ENCODE data around the gene TNN. TPM values are rescaled to one million over a fixed set of nuclear protein-coding genes. Genes with fewer than 3 reads are reported as not detected.

The TNN gene
- total RNA-seq, 1 experiment from 2014 or later, result 0.07 TPM

DNA sequence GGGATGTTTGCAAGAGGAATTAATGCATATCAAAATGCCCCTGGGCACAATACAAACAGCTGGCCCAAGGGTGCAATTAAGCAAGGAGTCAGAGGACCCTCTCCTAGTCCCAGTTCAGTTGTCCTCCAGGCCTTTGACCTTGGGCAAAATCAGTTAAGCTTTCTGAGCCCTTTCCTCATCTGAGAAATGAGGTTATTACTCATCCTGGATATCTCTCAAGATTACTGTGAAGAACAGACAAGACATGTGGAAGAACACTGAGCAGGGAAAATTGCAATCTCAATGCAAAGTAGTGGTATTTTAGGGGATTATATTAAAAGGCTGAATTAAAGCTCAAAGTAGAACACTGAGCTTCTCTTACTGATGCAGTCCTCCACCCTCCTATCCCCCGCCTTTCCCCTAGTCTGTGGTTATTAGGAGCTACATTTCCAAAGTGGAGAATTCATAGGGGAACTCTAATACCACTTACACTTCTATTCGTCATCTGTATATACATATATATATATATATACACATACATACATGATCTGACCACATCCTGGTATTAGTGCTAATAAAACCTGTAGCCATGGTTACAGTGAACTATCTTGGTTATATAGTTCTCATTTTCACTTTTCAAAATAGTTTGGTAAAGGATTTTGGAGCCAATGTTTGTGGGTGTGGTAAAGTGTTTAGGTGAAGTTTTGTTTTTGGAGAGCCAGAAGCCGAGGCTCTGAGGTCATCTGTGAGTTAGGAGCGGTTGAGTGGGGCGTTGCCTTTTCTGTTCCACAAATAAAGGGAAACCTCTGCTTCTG, 106.9 kb downstream of the TNN start:
- H3K36me3 Mint-ChIP-seq (ENCODE audit: insufficient read depth, unreplicated experiment), result no peaks in the 10 kb centered on the region
- BruUV-seq (replicated peaks), result no TSS peak
- intact Hi-C loops (cut with micrococcal nuclease; ENCODE audit: unreplicated experiment), result no loop called here
- no peaks in the 10 kb centered on the region for H3K27me3 Mint-ChIP-seq (ENCODE audit: unreplicated experiment)
- peaks cover 29% of the 10 kb centered on the region for H3K4me1 Mint-ChIP-seq (ENCODE audit: low read depth, unreplicated experiment)
- H3K4me3 Mint-ChIP-seq (ENCODE audit: low read depth, unreplicated experiment), result no peak overlapping the region
- DNase-seq, result no peak
- TF ChIP-seq CTCF (IDR thresholded peaks at IDR 0.05; ENCODE audit: unreplicated experiment), result no peak
- CTCF ChIA-PET, result no interaction called here
- no peak overlapping the region for H3K27ac Mint-ChIP-seq (ENCODE audit: unreplicated experiment)
- H3K9me3 Mint-ChIP-seq (ENCODE audit: low read depth, unreplicated experiment), result no peaks in the 10 kb centered on the region

DNA sequence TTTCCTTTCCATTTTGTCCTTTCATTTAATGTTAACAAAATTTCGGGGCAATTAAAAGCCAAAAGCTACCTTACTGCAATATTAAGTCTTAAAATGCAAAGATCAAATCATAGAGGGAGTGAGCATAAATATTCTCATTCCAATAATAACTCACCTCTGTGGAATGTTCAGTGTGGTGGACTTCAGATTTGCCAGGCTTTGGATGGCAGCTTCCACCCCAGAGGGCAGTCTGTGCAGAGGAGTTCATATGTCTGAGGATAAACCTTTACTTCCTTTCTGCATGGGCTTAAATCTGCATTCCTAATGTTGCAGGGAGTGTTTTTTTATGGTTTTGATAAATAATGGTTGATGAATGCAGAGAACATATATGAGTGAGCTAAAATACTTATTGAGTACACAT, 108.6 kb downstream of the TNN start:
- no peak for TF ChIP-seq CTCF (IDR thresholded peaks at IDR 0.05; ENCODE audit: unreplicated experiment)
- Mint-ChIP-seq H3K9me3 (ENCODE audit: low read depth, unreplicated experiment) (no peaks in the 10 kb centered on the region), H3K36me3 (ENCODE audit: insufficient read depth, unreplicated experiment) (no peaks in the 10 kb centered on the region), H3K4me1 (ENCODE audit: low read depth, unreplicated experiment) (peaks cover 19% of the 10 kb centered on the region), H3K27me3 (ENCODE audit: unreplicated experiment) (no peaks in the 10 kb centered on the region), H3K4me3 (ENCODE audit: low read depth, unreplicated experiment) (no peak overlapping the region), H3K27ac (ENCODE audit: unreplicated experiment) (no peak overlapping the region)
- BruUV-seq (replicated peaks), result no TSS peak
- CTCF ChIA-PET, result no interaction called here
- intact Hi-C loops (cut with micrococcal nuclease; ENCODE audit: unreplicated experiment), result no loop called here
- no peak for DNase-seq

DNA sequence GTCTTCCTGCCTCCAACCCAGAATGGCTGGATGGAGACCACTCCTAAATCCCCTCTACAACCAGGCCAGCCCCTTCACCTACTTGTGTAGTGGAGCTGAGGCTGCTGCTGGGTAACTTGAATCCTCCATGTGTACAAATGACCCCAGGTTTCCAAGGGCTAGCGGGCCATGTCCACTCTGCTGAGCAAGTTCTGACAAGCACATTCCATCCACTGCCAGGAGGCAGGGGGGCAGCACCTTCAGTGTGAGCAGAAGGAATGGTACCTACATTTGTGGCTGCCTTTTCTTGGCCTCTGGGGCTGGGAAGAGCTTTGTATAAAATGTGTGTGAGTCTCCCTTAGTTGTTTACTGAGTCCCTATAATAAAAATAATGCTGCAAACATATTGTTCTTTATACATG, 110.4 kb downstream of the TNN start:
- DNase-seq, result no peak
- CTCF ChIA-PET, result interaction anchor here (1.7 kb wide), 1 partner anchor 26 kb away, joined by 4 read pairs; no protein-coding TSS in a partner anchor
- intact Hi-C loops (cut with micrococcal nuclease; ENCODE audit: unreplicated experiment), result no loop called here
- Mint-ChIP-seq H3K36me3 (ENCODE audit: insufficient read depth, unreplicated experiment) (peaks cover 8% of the 10 kb centered on the region), H3K27ac (ENCODE audit: unreplicated experiment) (no peak overlapping the region), H3K4me3 (ENCODE audit: low read depth, unreplicated experiment) (no peak overlapping the region), H3K4me1 (ENCODE audit: low read depth, unreplicated experiment) (peaks cover 8% of the 10 kb centered on the region), H3K27me3 (ENCODE audit: unreplicated experiment) (no peaks in the 10 kb centered on the region), H3K9me3 (ENCODE audit: low read depth, unreplicated experiment) (no peaks in the 10 kb centered on the region)
- BruUV-seq (replicated peaks), result no TSS peak
- TF ChIP-seq CTCF (IDR thresholded peaks at IDR 0.05; ENCODE audit: unreplicated experiment), result no peak

- H3K27me3 Mint-ChIP-seq (ENCODE audit: unreplicated experiment), result no peaks in the 10 kb centered on the region
- H3K27ac Mint-ChIP-seq (ENCODE audit: unreplicated experiment), result no peak overlapping the region
- DNase-seq, result no peak
- H3K4me1 Mint-ChIP-seq (ENCODE audit: low read depth, unreplicated experiment), result peaks cover 8% of the 10 kb centered on the region
- TF ChIP-seq CTCF (IDR thresholded peaks at IDR 0.05; ENCODE audit: unreplicated experiment), result no peak
- CTCF ChIA-PET, result interaction anchor here (1.7 kb wide), 1 partner anchor 27 kb away, joined by 4 read pairs; no protein-coding TSS in a partner anchor
- BruUV-seq (replicated peaks), result no TSS peak
- no peak overlapping the region for H3K4me3 Mint-ChIP-seq (ENCODE audit: low read depth, unreplicated experiment)
- peaks cover 10% of the 10 kb centered on the region for H3K36me3 Mint-ChIP-seq (ENCODE audit: insufficient read depth, unreplicated experiment)
- intact Hi-C loops (cut with micrococcal nuclease; ENCODE audit: unreplicated experiment), result no loop called here
- H3K9me3 Mint-ChIP-seq (ENCODE audit: low read depth, unreplicated experiment), result no peaks in the 10 kb centered on the region
These were observed 110.8 kb downstream of the TNN start for GRCh38 chr1:175178456-175178855.
